D341Med (cell line): ENCODE results near the gene TLE4.

Experiments
- DNase-seq: peaks from one replicate; pipeline ENCODE4 v3.0.0; 2012; ENCODE audit warnings: low spot score

TLE4 gene

DNA sequence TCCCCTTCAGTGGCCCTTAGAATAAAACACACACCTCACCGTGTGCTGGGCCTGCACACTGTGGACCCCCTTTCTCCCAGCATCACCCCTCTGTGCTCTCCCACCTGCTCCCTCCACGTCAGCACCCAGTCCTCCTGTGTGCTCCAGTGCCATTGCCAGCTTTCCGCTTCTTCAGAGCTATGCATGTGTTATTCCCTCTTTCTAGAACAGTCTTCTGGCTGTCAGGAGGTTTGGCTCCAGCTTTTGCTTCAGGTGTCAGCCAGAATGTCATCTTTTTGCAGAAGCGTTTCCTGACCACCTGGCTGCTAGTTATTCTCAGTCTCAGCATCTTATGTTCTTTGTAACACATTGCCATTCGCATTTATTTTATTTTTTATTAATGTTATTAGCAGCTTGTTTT is 119.7 kb downstream of the TLE4 start:
- DNase-seq, result no peak

DNA sequence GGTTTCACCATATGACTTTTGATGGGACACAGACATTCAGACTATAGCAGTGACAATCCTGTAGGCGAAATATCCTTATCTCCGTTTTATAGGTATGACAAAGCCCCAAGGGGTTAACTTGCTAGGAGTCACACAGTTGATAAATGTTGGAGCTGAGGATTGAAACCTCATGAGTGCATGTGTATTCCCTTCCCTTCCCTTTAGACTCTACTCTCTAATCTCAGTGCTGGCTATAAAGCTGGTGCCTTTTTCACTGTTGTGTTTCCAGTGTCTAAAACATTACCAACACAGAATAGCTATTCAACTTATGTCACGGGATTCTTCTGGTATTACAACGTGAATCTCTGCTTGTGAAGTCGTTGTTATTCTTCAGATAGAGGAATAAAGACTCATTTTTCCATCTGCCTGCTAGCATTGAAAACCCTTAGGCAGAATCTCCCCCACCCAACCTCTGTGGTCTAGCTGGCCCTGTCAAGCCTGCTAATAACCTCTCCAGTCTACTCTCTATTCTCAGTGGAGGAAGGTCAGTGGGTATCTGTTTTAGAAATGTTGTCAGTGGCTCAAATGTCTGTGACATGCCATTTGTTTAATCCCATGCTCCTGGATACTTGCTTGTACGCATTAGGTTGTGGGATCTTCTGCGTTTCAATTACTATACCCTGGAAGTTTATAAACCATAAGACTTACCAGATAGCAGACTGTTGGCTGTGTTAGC is 121.2 kb downstream of the TLE4 start:
- no peak for DNase-seq

DNA sequence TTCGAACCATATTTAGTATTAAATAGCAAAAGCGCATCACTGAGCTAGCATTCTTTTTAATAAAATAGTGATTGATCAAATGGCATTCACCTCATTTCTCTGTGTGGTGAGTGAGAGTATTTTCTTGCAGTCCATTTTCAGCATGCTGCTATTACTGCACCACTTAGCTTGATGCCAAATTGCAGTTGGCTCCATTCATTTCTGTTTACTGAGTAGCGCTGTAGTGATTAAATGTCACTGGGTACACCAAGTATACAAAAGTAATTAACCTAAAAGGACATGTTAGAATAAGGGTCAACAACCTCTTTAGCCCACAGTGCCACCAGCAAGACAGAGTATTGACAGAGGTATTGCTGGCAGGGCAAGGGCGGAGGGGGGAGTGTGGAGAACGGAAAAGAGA is 122.0 kb downstream of the TLE4 start:
- DNase-seq, result no peak

DNA sequence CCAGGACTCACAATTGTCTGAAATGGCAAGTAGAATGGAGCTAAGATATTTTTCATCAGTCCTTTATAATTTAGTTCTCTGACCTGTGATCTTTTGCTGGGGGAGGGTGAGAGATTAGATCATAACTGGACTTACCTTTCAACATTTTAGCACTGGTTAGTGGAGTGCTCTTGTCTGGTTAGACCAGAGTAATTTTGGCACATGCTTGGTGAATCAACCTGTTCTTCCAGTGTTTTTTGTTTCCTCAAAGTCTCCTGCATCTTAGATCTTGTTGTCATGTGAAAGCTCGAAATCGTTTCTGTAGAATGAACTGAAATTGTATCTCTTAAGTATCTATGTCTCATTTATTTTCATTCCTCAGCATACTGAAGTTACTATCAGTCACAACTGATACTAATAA is 122.4 kb downstream of the TLE4 start:
- no peak for DNase-seq

DNA sequence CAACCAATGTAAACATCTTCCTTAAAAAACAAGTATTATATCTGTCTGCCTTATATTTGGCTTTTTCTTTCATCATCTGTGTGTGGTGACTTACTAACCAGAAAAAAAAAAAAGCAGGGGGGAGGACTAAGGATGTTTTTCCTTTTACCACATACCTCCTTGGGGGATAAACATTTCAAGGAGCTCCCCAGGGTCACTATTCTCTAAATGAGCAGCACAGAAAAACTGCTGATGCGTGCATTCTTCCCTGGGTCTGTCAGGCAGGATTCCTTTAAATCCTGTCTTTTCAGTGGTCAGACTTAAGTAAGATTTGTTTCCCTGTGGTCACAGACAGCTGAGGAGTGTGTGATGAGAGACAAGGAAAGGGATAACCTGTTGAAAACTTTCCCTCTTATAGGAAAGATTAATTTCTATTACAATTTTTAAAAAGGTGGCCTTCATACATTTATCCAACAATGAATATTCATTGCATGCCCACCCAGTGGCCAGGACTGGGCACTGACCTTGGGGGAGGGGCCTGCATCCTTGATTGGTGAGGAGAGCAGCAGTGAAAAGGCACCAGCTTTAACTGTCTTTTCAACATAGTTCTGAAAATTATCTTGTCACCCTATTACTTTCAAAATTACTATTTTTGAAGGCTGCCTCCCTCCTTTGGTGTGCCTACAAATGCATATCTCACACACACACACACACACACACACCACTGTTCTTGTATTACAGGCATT is 123.1 kb downstream of the TLE4 start:
- no peak for DNase-seq

DNA sequence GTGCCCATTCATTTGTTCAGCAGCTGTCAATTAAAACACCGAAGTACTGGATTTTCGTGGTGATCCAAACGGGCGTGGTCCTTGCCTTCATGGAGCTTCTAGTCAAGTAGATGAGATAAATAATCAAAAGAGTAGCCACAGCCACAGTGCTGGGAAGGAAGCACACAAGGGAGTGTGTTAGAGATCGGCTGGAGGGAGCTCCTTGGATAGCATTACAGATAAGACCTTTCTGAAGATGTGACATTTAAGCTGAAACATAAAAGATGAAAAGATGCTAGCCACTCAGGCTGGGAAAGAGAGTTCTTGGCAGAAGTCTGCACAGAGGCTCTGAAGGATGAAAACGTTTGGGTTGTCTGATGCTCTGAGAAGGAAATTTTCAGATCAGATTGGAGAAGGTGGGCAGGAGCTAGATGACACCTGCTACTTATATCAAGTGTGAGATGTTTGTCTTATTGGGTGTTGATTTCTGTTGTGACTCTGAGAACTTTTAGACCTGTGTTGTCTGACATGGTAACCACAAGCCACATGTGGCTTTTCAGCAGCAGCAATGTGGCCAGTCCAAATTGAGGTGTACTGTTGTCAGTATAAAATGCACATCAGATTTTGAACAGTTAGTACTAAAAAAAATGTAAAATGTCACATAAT is 123.9 kb downstream of the TLE4 start:
- no peak for DNase-seq

DNA sequence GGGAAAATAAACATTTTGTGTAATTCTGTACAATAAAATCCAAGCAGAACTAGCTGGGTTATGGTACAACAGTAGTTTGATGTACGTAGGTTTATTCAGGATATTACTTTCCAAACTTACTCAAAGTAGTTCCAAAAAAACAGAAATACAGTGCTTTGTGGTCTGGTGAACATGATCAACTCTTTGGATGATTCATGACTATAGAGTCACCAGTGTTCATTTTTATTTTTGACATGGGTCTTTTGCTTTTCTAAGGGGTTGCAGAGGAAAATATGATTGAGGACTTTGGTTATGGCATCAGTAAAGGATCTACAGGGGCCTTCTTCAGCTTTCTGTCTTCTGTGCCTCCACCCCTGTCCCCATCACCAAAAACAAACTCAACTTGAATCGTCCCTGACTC is 127.2 kb downstream of the TLE4 start:
- DNase-seq, result no peak

DNA sequence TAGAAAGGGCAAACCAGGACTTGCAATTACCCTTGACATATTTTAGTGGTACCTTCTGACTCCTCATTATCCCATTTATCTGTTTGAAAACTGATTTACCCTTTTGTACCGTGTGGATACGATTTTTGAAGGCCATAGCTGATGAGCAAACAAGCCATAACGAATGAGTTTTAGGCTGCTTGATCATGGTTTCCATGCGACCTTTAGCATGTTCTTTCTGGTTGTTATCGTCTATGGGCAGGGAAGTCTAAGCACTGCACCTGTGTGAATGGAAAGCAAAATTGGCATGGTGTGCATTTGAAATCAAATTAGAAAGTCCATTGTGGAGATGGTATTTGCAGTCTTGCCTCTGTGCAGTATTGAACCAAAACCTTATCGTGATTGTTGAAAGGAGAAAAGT is 127.7 kb downstream of the TLE4 start:
- DNase-seq, result no peak

DNA sequence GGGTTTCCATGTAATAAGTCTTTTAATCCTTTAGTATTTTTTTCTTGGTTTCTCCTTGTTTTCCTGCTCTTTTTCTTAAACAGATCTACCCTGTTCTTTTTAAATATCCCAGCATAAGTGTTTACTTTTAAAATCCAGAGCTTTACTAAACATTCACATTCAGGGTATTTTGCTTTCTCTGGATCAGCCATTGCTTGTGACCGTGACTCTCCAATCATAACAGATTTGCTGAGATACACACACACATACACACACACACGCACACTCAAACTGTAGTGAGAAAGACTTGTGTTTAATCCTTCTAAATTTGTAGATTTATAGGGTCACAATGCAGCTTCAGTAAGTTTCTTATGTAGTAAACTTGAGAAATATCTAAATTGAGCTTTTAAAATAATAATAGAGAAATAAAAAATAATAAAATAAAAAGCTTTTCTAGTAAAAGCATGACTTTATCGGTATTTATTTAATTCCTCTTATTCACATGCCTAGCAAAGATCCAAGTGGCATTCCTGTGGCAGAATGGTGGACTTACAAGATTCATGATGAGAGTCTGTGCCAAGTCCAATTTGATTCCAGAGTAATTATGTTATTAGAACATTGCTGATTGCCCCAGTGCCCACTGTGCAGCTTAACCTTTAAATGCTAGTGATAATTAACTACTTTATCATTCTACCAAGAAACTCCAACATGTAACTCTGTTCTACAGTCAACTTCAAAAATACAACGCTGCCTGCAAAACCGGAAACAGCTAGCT is 129.0 kb downstream of the TLE4 start:
- DNase-seq, result no peak

DNA sequence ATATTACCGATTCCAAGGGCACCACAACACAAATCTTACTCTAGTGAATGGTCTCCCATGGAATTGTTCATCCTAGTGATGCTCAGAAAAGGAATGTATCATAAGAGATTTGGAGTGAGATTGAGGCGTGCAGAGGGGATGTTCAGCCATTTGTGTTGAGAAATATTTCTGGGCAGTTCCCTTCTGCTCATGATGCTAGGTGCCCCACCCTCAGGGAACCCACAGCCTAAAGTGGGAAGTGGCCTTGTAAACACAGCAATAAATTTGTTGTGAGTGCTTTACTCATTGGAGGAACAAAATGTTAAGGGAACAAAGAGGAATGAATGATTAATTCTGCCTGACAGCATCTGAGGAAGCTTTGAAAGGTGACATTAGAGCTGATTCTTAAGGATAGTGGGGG is 129.9 kb downstream of the TLE4 start:
- DNase-seq, result no peak

DNA sequence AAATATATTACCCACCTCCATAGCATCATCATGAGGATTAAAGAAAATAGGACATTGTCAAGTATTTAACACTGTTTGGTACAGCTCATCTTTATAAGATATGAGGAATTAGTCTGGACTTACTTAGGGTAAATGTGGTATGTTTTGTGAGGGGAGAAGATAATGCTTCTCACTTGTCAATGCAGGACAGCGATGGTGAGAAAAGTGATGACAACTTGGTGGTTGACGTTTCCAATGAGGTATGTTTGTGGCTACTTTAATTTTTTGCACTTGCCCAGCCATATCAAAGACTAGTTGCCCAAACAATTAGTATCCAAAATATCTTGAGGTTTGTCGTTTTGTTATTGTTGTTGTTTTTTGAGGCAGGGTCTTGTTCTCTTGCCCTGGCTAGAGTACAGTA is 133.9 kb downstream of the TLE4 start:
- no peak for DNase-seq

DNA sequence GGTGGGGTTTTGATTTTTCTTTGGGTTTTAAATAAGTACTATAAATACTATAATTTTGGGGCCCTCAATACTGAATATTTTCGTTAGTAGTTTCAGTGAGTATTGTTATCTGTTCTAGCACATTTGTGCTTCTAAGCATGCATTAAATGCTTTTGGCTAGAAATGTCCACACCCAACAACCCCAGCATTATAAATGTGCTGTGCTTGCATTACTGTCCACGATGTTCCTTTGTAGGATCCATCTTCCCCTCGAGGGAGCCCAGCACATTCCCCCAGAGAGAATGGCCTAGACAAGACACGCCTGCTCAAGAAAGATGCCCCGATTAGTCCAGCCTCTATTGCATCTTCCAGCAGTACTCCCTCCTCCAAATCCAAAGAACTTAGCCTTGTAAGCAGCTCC is 134.7 kb downstream of the TLE4 start:
- no peak for DNase-seq

DNA sequence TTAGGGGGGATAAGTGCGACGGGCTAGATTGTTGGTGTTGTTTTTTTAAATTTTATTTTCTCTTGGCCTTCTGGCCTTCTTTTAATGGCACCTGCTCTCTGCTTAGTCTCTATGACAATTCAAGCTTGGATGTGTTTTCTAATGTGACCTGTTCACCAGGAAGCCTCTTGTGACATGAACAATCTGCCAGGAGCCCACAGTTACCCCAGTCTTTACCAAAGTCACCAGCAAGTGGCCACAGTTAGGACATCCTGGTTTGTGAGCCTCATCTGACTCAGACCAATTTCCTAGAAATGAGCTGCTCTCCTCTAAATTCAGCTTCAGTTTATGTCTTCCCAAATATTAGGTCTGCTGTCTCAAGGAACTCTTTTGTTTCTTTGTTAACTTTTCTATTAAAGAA is 135.8 kb downstream of the TLE4 start:
- DNase-seq, result no peak

DNA sequence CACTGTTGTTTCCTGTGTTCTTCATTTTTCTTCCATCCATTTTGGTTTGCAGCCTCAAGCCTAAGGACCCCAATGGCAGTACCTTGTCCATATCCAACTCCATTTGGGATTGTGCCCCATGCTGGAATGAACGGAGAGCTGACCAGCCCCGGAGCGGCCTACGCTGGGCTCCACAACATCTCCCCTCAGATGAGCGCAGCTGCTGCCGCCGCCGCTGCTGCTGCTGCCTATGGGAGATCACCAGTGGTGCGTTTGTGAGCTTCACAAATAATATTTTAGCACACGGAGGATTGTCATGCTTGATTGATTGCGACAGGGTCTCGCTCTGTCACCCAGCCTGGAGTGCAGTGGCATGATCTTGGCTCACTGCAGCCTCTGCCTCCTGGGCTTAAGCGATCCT is 136.8 kb downstream of the TLE4 start:
- no peak for DNase-seq

DNA sequence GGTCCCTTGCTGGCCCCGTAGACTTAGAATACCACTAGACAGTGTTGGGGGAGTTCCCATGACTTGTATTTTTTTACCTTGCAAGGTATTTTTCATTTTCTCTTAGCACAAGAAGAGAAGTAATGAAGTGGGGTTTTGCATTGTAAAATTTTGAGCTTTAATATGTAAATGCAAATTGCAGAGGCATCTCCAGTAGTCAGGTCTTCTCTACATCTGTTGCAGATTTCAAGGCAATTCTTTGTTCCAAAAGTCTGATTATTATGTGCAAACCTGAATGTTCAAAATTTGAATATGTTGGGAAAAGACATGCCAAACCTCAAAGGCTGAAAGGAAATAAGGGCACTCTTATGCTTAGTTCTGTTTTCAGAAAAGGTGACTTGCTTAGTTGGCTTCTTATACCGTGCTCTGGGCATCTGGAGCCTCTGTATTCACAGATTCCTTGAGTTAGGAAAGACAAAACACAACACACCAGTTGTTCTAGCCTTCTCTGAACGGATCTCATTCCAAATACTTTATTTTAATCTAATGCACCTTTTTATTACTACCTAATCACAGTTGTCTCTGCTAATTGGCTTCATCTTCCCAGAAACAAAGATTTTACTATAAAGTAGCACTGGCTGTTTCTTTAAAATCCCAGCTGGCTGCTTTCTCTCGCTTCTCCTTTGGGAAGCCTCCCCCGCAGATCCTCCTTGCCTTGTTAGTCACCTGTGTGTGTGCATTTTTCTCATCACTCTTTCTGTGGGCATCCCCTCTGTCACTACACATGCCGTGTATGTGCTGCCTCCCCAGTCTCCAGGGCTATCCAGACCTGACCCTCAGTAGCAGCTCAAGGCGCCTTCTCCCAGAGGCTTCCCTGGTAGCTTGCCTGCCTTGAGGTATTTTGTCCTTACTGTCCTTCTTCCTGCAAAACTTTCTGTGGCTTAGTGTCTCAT is 138.2 kb downstream of the TLE4 start:
- no peak for DNase-seq

DNA sequence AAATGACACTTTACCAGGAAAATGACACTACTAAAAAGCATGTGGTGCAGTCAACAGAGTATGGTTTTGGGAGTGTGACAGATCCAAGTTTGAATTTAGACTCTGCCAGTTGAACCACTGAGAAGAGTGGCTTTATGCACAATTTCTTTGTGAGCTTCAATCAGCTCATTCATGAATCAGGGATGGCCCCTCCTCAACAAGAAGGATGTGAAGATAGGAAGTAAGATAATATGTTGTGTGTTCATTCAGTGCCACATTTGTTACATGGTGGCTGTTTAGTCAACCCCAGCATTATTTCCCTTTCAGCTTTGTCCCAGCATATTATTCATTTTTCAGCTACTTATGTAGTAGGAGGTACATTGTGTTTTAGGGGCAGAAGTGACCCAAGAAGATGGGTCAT is 140.1 kb downstream of the TLE4 start:
- no peak for DNase-seq

DNA sequence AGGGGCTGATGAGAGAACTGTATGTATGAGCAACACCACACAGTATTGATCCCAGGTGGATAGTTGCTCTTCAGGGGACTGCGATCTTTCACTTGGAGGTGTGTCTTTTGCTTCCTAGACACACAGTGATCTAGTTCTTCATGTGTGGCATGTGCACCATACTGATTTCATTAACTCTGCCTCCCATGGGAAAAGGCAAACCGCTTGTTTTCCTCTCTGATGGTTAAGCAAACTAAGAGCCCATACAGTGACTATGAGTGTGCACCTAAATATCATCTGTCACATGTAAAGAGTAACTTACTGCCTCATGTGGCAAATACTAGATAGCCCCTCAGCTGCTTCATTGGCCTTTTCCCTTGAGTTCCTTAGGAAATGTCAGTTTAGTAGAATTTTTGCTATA is 147.3 kb downstream of the TLE4 start:
- DNase-seq, result no peak

DNA sequence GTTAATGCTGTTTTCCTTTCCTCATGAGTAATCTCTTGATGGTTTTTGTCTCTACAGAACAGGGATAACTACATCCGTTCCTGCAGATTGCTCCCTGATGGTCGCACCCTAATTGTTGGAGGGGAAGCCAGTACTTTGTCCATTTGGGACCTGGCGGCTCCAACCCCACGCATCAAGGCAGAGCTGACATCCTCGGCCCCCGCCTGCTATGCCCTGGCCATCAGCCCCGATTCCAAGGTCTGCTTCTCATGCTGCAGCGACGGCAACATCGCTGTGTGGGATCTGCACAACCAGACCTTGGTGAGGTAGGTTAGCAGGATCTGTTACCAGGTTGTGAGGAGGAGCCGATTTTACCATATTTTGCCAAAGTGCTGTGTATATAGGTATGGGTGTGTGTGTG is 148.2 kb downstream of the TLE4 start:
- no peak for DNase-seq

DNA sequence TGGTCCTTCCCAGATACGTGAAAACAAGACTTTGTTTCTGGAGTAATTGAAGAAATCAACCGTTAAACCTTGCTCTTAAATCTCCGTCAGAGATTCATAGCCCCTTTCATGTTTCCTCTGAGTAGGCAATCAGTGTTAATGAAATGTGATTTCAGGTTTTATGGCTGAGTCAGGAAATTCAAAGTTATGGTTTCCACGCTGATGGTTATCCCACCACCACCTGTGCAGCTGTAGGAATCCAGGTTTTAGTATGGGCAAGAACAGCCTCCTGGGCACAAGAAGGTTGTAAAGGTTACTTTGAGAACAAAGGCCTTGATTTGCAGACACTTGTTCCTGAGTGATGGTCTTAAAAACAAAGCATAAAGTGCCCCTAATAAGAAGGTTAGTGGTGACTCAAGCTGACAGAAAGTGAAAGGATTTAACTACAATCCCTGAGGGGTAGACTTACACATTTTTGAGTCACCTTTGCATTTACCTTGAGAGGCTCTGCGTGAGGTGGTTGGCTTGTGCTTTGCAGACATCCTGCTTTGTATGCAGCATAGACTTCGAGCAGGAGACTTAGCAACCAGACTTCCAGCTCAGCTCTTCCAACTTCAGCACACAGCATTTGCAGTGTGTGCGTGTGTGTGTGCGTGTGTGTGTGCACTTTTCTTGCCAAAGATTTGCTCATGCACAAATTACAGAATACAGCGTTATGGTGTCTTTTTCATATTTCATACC is 159.6 kb downstream of the TLE4 start:
- DNase-seq, result no peak

DNA sequence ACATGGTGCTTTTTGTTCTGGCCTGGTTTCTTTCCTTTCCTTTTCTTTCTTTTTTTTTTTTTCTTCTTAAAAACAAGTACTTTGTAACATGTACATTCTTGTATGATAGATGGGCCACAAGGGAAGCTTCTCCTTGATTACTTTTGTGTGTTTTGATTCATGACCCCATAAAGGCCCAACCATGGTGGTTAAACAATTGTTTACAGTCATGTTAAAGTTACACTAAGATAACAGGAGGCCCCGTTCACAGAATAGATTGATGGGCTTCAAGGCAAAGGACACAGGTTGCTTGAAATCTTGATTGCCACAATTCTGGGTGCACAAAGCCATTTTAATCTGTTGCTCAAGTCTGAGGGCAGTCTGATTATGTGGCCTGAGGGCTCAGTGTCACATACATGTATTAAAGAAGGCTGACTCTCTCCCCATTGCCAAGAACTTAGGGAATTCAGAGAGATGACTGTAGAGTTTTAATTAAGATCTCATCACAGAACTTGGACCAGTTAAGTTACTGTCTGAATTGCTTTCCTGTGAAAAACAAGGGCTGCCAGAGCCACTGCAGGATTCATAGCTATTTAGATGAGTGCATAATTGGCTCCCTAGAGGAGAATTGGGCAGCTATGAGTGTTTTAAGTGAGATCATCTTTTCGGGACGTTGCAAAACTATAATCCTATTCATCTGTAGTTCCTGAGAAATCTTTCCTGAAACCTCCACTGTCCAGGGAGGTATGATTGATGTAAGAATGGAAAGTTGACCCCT is 163.4 kb downstream of the TLE4 start:
- DNase-seq, result no peak
